Measurements from ENCODE around the gene MLEC.

Gene MLEC

GRCh38 chr12:120739821-120740613, 53.1 kb downstream of the MLEC start:
- DNase-seq (ENCODE audit: extremely low read depth in 1 of 2, low read depth in 1 of 2), result no peak

- DNase-seq (ENCODE audit: extremely low read depth in 1 of 2, low read depth in 1 of 2), result no peak
These were observed 53.9 kb downstream of the MLEC start for GRCh38 chr12:120740871-120741270.

GRCh38 chr12:120741476-120742421, 54.8 kb downstream of the MLEC start:
- DNase-seq (ENCODE audit: extremely low read depth in 1 of 2, low read depth in 1 of 2), result no peak

GRCh38 chr12:120744922-120745493, 58.1 kb downstream of the MLEC start:
- DNase-seq (ENCODE audit: extremely low read depth in 1 of 2, low read depth in 1 of 2), result no peak

GRCh38 chr12:120748242-120748641, 61.3 kb downstream of the MLEC start:
- no peak for DNase-seq (ENCODE audit: extremely low read depth in 1 of 2, low read depth in 1 of 2)

GRCh38 chr12:120749256-120749655, 62.3 kb downstream of the MLEC start:
- no peak for DNase-seq (ENCODE audit: extremely low read depth in 1 of 2, low read depth in 1 of 2)

- DNase-seq (ENCODE audit: extremely low read depth in 1 of 2, low read depth in 1 of 2), result no peak
These were observed 63.9 kb downstream of the MLEC start for GRCh38 chr12:120750806-120751205.

GRCh38 chr12:120751389-120751788, 64.4 kb downstream of the MLEC start:
- DNase-seq (ENCODE audit: extremely low read depth in 1 of 2, low read depth in 1 of 2), result no peak
